Measurements from ENCODE around the gene MYBPHL.

Gene MYBPHL

GRCh38 chr1:109256971-109257681 lies 49.7 kb downstream of the MYBPHL start:
- no peak for TF ChIP-seq ZFP3 (CRISPR knock-in tag; IDR thresholded peaks at IDR 0.05)
- TF ChIP-seq PPARA (CRISPR knock-in tag; IDR thresholded peaks at IDR 0.05; ENCODE audit: borderline replicate concordance), result no peak
- no peak for TF ChIP-seq SNAI2 (CRISPR knock-in tag; IDR thresholded peaks at IDR 0.05)
- TF ChIP-seq, protein P1, sequence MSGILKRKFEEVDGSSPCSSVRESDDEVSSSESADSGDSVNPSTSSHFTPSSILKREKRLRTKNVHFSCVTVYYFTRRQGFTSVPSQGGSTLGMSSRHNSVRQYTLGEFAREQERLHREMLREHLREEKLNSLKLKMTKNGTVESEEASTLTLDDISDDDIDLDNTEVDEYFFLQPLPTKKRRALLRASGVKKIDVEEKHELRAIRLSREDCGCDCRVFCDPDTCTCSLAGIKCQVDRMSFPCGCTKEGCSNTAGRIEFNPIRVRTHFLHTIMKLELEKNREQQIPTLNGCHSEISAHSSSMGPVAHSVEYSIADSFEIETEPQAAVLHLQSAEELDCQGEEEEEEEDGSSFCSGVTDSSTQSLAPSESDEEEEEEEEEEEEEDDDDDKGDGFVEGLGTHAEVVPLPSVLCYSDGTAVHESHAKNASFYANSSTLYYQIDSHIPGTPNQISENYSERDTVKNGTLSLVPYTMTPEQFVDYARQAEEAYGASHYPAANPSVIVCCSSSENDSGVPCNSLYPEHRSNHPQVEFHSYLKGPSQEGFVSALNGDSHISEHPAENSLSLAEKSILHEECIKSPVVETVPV (CRISPR knock-in tag; IDR thresholded peaks at IDR 0.05), result no peak
- no peak for TF ChIP-seq ZFP30 (CRISPR knock-in tag; IDR thresholded peaks at IDR 0.05)
- TF ChIP-seq TCF4 (CRISPR knock-in tag; IDR thresholded peaks at IDR 0.05; ENCODE audit: borderline replicate concordance), result no peak
- no peak for TF ChIP-seq TOX (CRISPR knock-in tag; IDR thresholded peaks at IDR 0.05; ENCODE audit: borderline replicate concordance)
- TF ChIP-seq CSDC2 (CRISPR knock-in tag; IDR thresholded peaks at IDR 0.05), result no peak
- no peak for TF ChIP-seq ARNTL (CRISPR knock-in tag; IDR thresholded peaks at IDR 0.05; ENCODE audit: borderline replicate concordance, low read depth)
- TF ChIP-seq, protein P2, sequence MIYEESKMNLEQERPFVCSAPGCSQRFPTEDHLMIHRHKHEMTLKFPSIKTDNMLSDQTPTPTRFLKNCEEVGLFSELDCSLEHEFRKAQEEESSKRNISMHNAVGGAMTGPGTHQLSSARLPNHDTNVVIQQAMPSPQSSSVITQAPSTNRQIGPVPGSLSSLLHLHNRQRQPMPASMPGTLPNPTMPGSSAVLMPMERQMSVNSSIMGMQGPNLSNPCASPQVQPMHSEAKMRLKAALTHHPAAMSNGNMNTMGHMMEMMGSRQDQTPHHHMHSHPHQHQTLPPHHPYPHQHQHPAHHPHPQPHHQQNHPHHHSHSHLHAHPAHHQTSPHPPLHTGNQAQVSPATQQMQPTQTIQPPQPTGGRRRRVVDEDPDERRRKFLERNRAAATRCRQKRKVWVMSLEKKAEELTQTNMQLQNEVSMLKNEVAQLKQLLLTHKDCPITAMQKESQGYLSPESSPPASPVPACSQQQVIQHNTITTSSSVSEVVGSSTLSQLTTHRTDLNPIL (CRISPR knock-in tag; IDR thresholded peaks at IDR 0.05; ENCODE audit: low read depth), result no peak
- TF ChIP-seq PATZ1 (CRISPR knock-in tag; IDR thresholded peaks at IDR 0.05; ENCODE audit: borderline replicate concordance), result no peak
- no peak for TF ChIP-seq ZC3H10 (CRISPR knock-in tag; IDR thresholded peaks at IDR 0.05)
- TF ChIP-seq ZNF70 (CRISPR knock-in tag; IDR thresholded peaks at IDR 0.05), result no peak
- no peak for TF ChIP-seq RARB (CRISPR knock-in tag; IDR thresholded peaks at IDR 0.05)
- TF ChIP-seq ISL1 (CRISPR knock-in tag; IDR thresholded peaks at IDR 0.05), result no peak
- TF ChIP-seq ESRRG (CRISPR knock-in tag; IDR thresholded peaks at IDR 0.05), result no peak
- no peak for ATAC-seq

- TF ChIP-seq, protein P2 (CRISPR knock-in tag; IDR thresholded peaks at IDR 0.05; ENCODE audit: low read depth), result no peak
- TF ChIP-seq, protein P3, sequence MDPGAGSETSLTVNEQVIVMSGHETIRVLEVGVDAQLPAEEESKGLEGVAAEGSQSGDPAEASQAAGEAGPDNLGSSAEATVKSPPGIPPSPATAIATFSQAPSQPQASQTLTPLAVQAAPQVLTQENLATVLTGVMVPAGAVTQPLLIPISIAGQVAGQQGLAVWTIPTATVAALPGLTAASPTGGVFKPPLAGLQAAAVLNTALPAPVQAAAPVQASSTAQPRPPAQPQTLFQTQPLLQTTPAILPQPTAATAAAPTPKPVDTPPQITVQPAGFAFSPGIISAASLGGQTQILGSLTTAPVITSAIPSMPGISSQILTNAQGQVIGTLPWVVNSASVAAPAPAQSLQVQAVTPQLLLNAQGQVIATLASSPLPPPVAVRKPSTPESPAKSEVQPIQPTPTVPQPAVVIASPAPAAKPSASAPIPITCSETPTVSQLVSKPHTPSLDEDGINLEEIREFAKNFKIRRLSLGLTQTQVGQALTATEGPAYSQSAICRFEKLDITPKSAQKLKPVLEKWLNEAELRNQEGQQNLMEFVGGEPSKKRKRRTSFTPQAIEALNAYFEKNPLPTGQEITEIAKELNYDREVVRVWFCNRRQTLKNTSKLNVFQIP (CRISPR knock-in tag; IDR thresholded peaks at IDR 0.05; ENCODE audit: borderline replicate concordance, low read depth), result no peak
- TF ChIP-seq, protein P1 (CRISPR knock-in tag; IDR thresholded peaks at IDR 0.05), result no peak
- TF ChIP-seq CSDC2 (CRISPR knock-in tag; IDR thresholded peaks at IDR 0.05) (no peak), ESRRG (CRISPR knock-in tag; IDR thresholded peaks at IDR 0.05) (no peak), ZNF70 (CRISPR knock-in tag; IDR thresholded peaks at IDR 0.05) (no peak), SNAI2 (CRISPR knock-in tag; IDR thresholded peaks at IDR 0.05) (no peak), GLIS3 (CRISPR knock-in tag; IDR thresholded peaks at IDR 0.05) (no peak), TOX (CRISPR knock-in tag; IDR thresholded peaks at IDR 0.05; ENCODE audit: borderline replicate concordance) (no peak), ZFP30 (CRISPR knock-in tag; IDR thresholded peaks at IDR 0.05) (no peak), ARNTL (CRISPR knock-in tag; IDR thresholded peaks at IDR 0.05; ENCODE audit: borderline replicate concordance, low read depth) (no peak), ZNF8 (CRISPR knock-in tag; IDR thresholded peaks at IDR 0.05) (no peak)
- ATAC-seq, result no peak
These were observed 50.7 kb downstream of the MYBPHL start for GRCh38 chr1:109256085-109256484.

GRCh38 chr1:109255678-109256077 lies 51.1 kb downstream of the MYBPHL start:
- no peak for ATAC-seq
- TF ChIP-seq RARB (CRISPR knock-in tag; IDR thresholded peaks at IDR 0.05) (no peak), ZFP30 (CRISPR knock-in tag; IDR thresholded peaks at IDR 0.05) (no peak), PPARA (CRISPR knock-in tag; IDR thresholded peaks at IDR 0.05; ENCODE audit: borderline replicate concordance) (no peak), GLIS3 (CRISPR knock-in tag; IDR thresholded peaks at IDR 0.05) (no peak)
- TF ChIP-seq, protein P1 (CRISPR knock-in tag; IDR thresholded peaks at IDR 0.05), result no peak
